B cell (primary cell): ENCODE data around the gene PCDH9. TPM values are rescaled to one million over a fixed set of nuclear protein-coding genes. Genes with fewer than 3 reads are reported as not detected.
"Not testable (repeated sequence)": the region's sequence is repeated elsewhere in the genome, so short reads cannot be mapped to it uniquely, and the experiment has no call there.

Experiments
- ATAC-seq: fragments of 200-7000 bp; cut with Tn5 transposase; one replicate; pipeline ENCODE4 v1.10.0; 2021; ENCODE audit warnings: low read depth, mild to moderate bottlenecking, moderate number of reproducible peaks, moderate library complexity
- CTCF ChIA-PET: fragments of 350-600 bp; sonication (Branson Sonifier 250); formaldehyde crosslinking; loops from one replicate; lab custom pipeline; 2021; ENCODE audit warnings: antibody characterized with exemption, inconsistent platforms; lab: Charles Lee
- POLR2A ChIA-PET: fragments of 350-600 bp; sonication (Branson Sonifier 250); formaldehyde crosslinking; loops from one replicate; lab custom pipeline; 2021; ENCODE audit warnings: antibody characterized with exemption; lab: Charles Lee
- DNase-seq: peaks from one replicate; pipeline ENCODE4 v3.0.0; 2013
- H2AFZ ChIP-seq: 2 replicates; pipeline ENCODE4 v1.6.1; 2012; ENCODE audit warnings: mild to moderate bottlenecking, low read depth, low read length; ENCODE audit not compliant: insufficient read depth, poor library complexity, severe bottlenecking
- H3K27ac ChIP-seq, 2 donors: 1 replicate in 1 of 2; 2 replicates in 1 of 2; pipeline ENCODE4 v1.5.1; 2012 to 2013; ENCODE audit warnings: low read length in 2 of 2, mild to moderate bottlenecking in 2 of 2, moderate library complexity in 1 of 2
- H3K27me3 ChIP-seq, 4 experiments: fragments of 200-600 bp in 1 of 4; sonication (generic) in 1 of 4; replicated peaks in 1 of 4; 1 replicate in 2 of 4; 2 replicates in 2 of 4; pipeline versions ENCODE4 v1.6.1 to v1.7.0; 2013 to 2016; ENCODE audit warnings: low read length in 3 of 4, mild to moderate bottlenecking in 2 of 4, mixed read lengths in 1 of 4, moderate library complexity in 1 of 4; ENCODE audit not compliant: insufficient read depth in 4 of 4, control insufficient read depth in 3 of 4; ENCODE audit errors: control extremely low read depth in 1 of 4
- H3K36me3 ChIP-seq, 2 experiments: replicated peaks in 1 of 2; 1 replicate in 1 of 2; 2 replicates in 1 of 2; pipeline versions ENCODE4 v1.6.1 to v1.7.1; 2013; ENCODE audit warnings: low read length in 1 of 2; ENCODE audit not compliant: insufficient read depth in 2 of 2, control insufficient read depth in 1 of 2; ENCODE audit errors: control extremely low read depth in 1 of 2, extremely low read depth in 1 of 2
- H3K4me1 ChIP-seq, 2 donors: fragments of 200-600 bp in 1 of 2; sonication (generic) in 1 of 2; 1 replicate in 1 of 2; 2 replicates in 1 of 2; pipeline versions ENCODE4 v1.5.1 to v1.6.1; 2013 to 2017; ENCODE audit warnings: low read length in 2 of 2; ENCODE audit not compliant: control insufficient read depth in 2 of 2, insufficient read depth in 2 of 2
- H3K4me2 ChIP-seq: replicated peaks from 2 replicates; pipeline ENCODE3; 2012; ENCODE audit warnings: mild to moderate bottlenecking, low read depth, low read length; ENCODE audit not compliant: poor library complexity, severe bottlenecking
- H3K4me3 ChIP-seq, 5 experiments: fragments of 200-600 bp in 1 of 5; sonication (generic) in 1 of 5; 1 replicate in 3 of 5; 2 replicates in 2 of 5; pipeline versions ENCODE4 v1.5.1 to v1.7.0; 2011 to 2016; ENCODE audit warnings: low read length in 4 of 5, mild to moderate bottlenecking in 4 of 5, low read depth in 2 of 5, control low read depth in 1 of 5, moderate library complexity in 1 of 5; ENCODE audit not compliant: insufficient read depth in 1 of 5; ENCODE audit errors: control extremely low read depth in 1 of 5, extremely low read depth in 1 of 5
- H3K79me2 ChIP-seq: fragments of 200-600 bp; sonication (generic); one replicate; pipeline ENCODE4 v1.6.0; 2016; ENCODE audit warnings: low read length; ENCODE audit not compliant: control insufficient read depth, insufficient read depth
- H3K9ac ChIP-seq: fragments of 200-600 bp; sonication (generic); 2 replicates; pipeline ENCODE4 v1.6.1; 2017; ENCODE audit warnings: mild to moderate bottlenecking, low read length, moderate library complexity
- H3K9me3 ChIP-seq, 3 donors: one replicate each; pipeline versions ENCODE4 v1.6.1 to v1.7.1; 2013; ENCODE audit warnings: low read length in 2 of 3; ENCODE audit not compliant: control insufficient read depth in 2 of 3, insufficient read depth in 1 of 3; ENCODE audit errors: control extremely low read depth in 1 of 3
- H4K20me1 ChIP-seq: 2 replicates; pipeline ENCODE4 v1.6.0; 2012; ENCODE audit warnings: mild to moderate bottlenecking, low read length; ENCODE audit not compliant: insufficient read depth, control insufficient read depth, poor library complexity, severe bottlenecking
- H3K27ac Mint-ChIP-seq: one replicate; pipeline ENCODE4 v1.8.0; 2021; ENCODE audit warnings: mixed read lengths
- H3K27me3 Mint-ChIP-seq: one replicate; pipeline ENCODE4 v1.8.0; 2021; ENCODE audit warnings: mixed read lengths
- H3K4me1 Mint-ChIP-seq: one replicate; pipeline ENCODE4 v1.8.0; 2021; ENCODE audit warnings: mixed read lengths
- H3K4me3 Mint-ChIP-seq: one replicate; pipeline ENCODE4 v1.8.0; 2021; ENCODE audit warnings: mixed read lengths
- H3K9me3 Mint-ChIP-seq: one replicate; pipeline ENCODE4 v1.8.0; 2022; ENCODE audit warnings: mixed read lengths; ENCODE audit not compliant: insufficient read depth
- EZH2 ChIP-seq: IDR thresholded peaks from 2 replicates; pipeline ENCODE4 v1.6.1; 2012; ENCODE audit warnings: borderline replicate concordance, low read depth, mild to moderate bottlenecking, moderate library complexity, low read length; ENCODE audit not compliant: insufficient read depth, poor library complexity, severe bottlenecking
- WGBS: methylation state at CpG from one replicate; pipeline ENCODE4 v1.1.5; 2013; ENCODE audit warnings: missing lambda C conversion rate; ENCODE audit not compliant: insufficient coverage; 5-methylcytosine and 5-hydroxymethylcytosine counted together
- intact Hi-C: fragments of 100-400 bp; cut with micrococcal nuclease; formaldehyde crosslinking; loops from one replicate; pipeline ENCODE4 v1.10.0; 2022
- polyA plus RNA-seq: library from polyadenylated mRNA; depleted of rRNA; stranded (reverse); fragments of >200 nt; gene quantifications from 2 replicates; pipeline ENCODE4 v1.2.3, GENCODE V29; 2012
- total RNA-seq, 2 donors: library from RNA; stranded (reverse); fragments of 120-200 nt in 1 of 2; gene quantifications; 1 replicate in 1 of 2; 2 replicates in 1 of 2; pipeline versions ENCODE4 v1.2.3 to v1.2.4, GENCODE V29; 2013 to 2022
- TF ChIP-seq, protein P1 (sequence below): fragments of 200-600 bp; IDR thresholded peaks from one replicate; pipeline ENCODE4 v1.8.0; 2022; ENCODE audit warnings: antibody characterized with exemption, mild to moderate bottlenecking

The PCDH9 gene
- total and polyA plus RNA-seq, 2 donors (not counting 1 experiment from before 2014, with no cell fraction given) = 13.1 to 21.8 TPM

DNA sequence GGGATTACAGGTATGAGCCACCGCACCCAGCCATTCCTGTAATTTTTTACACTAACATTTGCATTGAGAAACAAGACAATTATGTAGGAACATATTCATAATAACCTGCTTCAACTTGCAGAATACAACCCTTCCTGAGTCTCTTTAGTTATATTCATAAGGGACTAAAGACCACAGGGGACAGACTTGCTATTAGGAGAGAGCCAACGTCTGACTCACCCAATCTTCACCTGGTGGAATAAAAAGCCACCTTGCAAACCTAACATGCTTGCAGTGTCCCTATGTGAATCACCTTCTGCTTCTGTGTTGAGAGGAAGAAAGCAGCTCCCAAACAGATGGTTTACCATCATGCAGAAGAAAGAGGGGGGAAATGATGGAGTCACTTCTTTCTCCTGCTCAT is 456.1 kb downstream of the PCDH9 start:
- POLR2A ChIA-PET = no interaction called here

DNA sequence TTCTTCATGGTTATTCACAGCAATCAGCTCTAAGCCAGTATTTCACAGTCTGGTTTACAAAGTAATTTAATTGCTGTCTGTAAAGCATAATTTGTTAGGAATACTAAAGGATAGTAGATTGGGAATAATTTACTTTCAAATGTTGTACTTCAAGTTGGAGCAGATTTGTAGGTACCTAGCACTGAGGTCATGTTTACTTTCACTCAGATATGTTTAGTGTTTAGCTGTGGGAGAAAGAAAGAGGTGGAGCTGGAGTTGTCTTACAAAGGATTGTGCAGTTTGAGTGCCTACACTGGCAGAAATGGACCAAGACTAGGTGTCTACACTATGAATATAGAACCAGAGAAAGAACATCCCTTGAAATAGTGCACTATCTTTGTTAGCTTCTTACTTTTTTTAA is 464.6 kb downstream of the PCDH9 start:
- POLR2A ChIA-PET = no interaction called here
- Histone ChIP-seq H3K27ac (no peak overlapping the region), H3K4me2 (no peak overlapping the region), H3K27me3 (no peaks in the 10 kb centered on the region), H3K4me3 (no peak overlapping the region), H4K20me1 (no peaks in the 10 kb centered on the region), H3K4me1 (no peaks in the 10 kb centered on the region), H3K9ac (no peak overlapping the region), H3K36me3 (no peaks in the 10 kb centered on the region), H3K79me2 (no peaks in the 10 kb centered on the region), H2AFZ (no peak overlapping the region), H3K9me3 (peaks cover 3 to 12% (median 9%) of the 10 kb centered on the region in 3 donors)
- CTCF ChIA-PET = no interaction called here
- Mint-ChIP-seq H3K4me1 (no peaks in the 10 kb centered on the region), H3K4me3 (no peak overlapping the region), H3K9me3 (no peaks in the 10 kb centered on the region), H3K27ac (no peak overlapping the region), H3K27me3 (no peaks in the 10 kb centered on the region)
- intact Hi-C loops = no loop called here
- DNase-seq = no peak
- no peak for ATAC-seq
- TF ChIP-seq, protein P1, sequence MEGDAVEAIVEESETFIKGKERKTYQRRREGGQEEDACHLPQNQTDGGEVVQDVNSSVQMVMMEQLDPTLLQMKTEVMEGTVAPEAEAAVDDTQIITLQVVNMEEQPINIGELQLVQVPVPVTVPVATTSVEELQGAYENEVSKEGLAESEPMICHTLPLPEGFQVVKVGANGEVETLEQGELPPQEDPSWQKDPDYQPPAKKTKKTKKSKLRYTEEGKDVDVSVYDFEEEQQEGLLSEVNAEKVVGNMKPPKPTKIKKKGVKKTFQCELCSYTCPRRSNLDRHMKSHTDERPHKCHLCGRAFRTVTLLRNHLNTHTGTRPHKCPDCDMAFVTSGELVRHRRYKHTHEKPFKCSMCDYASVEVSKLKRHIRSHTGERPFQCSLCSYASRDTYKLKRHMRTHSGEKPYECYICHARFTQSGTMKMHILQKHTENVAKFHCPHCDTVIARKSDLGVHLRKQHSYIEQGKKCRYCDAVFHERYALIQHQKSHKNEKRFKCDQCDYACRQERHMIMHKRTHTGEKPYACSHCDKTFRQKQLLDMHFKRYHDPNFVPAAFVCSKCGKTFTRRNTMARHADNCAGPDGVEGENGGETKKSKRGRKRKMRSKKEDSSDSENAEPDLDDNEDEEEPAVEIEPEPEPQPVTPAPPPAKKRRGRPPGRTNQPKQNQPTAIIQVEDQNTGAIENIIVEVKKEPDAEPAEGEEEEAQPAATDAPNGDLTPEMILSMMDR = no peak
- TF ChIP-seq EZH2 = no peak

More for the DNA sequence above, 456.1 kb downstream of the PCDH9 start:
- no peaks in the 10 kb centered on the region for H3K79me2 ChIP-seq
- Mint-ChIP-seq H3K4me1 (no peaks in the 10 kb centered on the region), H3K27ac (no peak overlapping the region), H3K9me3 (no peaks in the 10 kb centered on the region), H3K27me3 (no peaks in the 10 kb centered on the region), H3K4me3 (no peak overlapping the region)
- no peaks in the 10 kb centered on the region for H3K36me3 ChIP-seq
- no peak overlapping the region for H3K4me3 ChIP-seq
- no peaks in the 10 kb centered on the region for H3K27me3 ChIP-seq
- TF ChIP-seq EZH2 = no peak
- TF ChIP-seq, protein P1 = no peak
- H3K4me2 ChIP-seq = no peak overlapping the region
- H4K20me1 ChIP-seq = no peaks in the 10 kb centered on the region
- H3K9ac ChIP-seq = no peak overlapping the region
- DNase-seq = no peak
- H3K27ac ChIP-seq = no peak overlapping the region
- no peaks in the 10 kb centered on the region for H3K9me3 ChIP-seq
- CTCF ChIA-PET = no interaction called here
- no peak overlapping the region for H2AFZ ChIP-seq
- no CpG with 5 or more reads among the region's 2 CpGs for WGBS
- ATAC-seq = no peak
- intact Hi-C loops = no loop called here
- no peaks in the 10 kb centered on the region for H3K4me1 ChIP-seq

DNA sequence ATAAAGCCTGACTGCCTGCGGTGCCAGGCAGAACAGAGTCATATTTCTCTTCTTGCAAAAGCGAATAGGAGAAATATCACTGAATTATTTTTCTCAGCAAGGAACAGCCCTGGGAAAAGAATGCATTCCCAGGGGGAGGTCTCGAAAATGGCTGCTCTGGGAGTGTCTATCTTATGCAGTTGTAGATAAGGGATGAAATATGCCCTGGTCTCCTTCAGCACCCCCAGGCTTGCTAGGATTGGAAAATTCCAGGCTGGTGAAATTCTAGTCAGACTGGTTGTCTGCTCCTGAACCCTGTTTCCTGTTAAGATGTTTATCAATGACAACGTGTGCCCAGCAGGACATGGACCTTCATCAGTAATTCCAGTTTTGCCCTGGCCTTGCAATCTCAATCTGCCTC is 469.5 kb downstream of the PCDH9 start:
- intact Hi-C loops, ATAC-seq, POLR2A ChIA-PET, H3K9ac ChIP-seq, H3K27ac Mint-ChIP-seq, H3K79me2 ChIP-seq, H3K4me3 ChIP-seq, H3K4me2 ChIP-seq, H3K4me1 ChIP-seq, H3K4me1 Mint-ChIP-seq, H3K27me3 ChIP-seq, DNase-seq, H3K9me3 Mint-ChIP-seq, H3K4me3 Mint-ChIP-seq, H3K27me3 Mint-ChIP-seq, H3K27ac ChIP-seq, H3K36me3 ChIP-seq, H2AFZ ChIP-seq, CTCF ChIA-PET, H4K20me1 ChIP-seq: not testable (repeated sequence)
- H3K9me3 ChIP-seq = peaks cover 9 to 21% (median 11%) of the 10 kb centered on the region in 3 donors
- 90% methylated on average over 4 of the region's 4 CpGs for WGBS
